GM06990 (cell line): Measurements from ENCODE around the gene CYFIP1.

Experiments
- DNase-seq: peaks from one replicate; pipeline ENCODE4 v3.0.0-alpha.2; 2011; ENCODE audit not compliant: insufficient read length; ENCODE audit errors: extremely low read depth
- H3K27me3 ChIP-seq: replicated peaks from 2 replicates; pipeline ENCODE4 v1.6.0; 2011; ENCODE audit warnings: low read length; ENCODE audit not compliant: control insufficient read depth, insufficient read depth
- H3K36me3 ChIP-seq: 2 replicates; pipeline ENCODE4 v1.5.1; 2011; ENCODE audit warnings: low read length; ENCODE audit not compliant: control insufficient read depth, insufficient read depth
- H3K4me3 ChIP-seq: replicated peaks from 2 replicates; pipeline ENCODE4 v1.5.1; 2011; ENCODE audit warnings: low read depth, mild to moderate bottlenecking, control low read depth, low read length
- TF ChIP-seq, protein P1 (sequence below): IDR thresholded peaks from 2 replicates; pipeline ENCODE4 v1.5.1; 2011; ENCODE audit warnings: low read length, control low read depth, mild to moderate bottlenecking, inconsistent platforms; ENCODE audit not compliant: insufficient read depth, poor library complexity, severe bottlenecking

Gene CYFIP1

DNA sequence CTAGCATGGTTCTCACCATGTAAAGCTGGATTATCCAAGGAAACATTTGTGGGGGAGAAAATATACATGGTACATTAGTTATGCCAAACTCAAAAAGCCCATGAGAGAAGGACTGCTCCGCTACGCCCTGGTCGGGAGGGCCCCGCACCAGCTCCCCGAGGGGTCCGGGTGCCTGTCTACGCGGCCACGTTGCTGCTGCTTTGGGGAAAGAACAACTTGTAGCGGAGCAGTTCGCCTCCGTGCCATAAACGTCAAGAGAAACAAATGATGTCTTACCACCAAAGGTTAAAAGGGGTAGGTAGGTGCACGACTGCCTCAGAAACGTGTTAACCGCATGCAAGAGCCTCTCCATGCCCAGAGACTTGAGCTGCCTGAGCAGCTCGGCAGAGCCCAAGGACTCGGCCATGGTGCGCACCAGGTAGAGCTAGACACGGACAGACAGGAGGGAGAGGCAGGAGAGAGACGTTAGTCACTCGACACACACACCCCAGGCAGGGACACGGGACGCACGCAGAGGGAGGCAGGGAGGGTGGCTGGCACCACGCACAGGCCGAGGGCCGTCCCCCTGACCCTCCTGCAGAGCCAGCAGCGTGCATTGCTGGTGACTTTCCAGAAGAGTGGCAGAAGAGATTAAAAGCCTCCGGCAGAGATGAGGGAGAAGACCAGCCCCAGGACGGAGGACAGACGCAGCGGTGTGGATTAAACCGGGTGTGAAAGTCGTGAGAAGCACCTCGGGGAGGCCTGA is 63.4 kb downstream of the CYFIP1 start:
- TF ChIP-seq, protein P1, sequence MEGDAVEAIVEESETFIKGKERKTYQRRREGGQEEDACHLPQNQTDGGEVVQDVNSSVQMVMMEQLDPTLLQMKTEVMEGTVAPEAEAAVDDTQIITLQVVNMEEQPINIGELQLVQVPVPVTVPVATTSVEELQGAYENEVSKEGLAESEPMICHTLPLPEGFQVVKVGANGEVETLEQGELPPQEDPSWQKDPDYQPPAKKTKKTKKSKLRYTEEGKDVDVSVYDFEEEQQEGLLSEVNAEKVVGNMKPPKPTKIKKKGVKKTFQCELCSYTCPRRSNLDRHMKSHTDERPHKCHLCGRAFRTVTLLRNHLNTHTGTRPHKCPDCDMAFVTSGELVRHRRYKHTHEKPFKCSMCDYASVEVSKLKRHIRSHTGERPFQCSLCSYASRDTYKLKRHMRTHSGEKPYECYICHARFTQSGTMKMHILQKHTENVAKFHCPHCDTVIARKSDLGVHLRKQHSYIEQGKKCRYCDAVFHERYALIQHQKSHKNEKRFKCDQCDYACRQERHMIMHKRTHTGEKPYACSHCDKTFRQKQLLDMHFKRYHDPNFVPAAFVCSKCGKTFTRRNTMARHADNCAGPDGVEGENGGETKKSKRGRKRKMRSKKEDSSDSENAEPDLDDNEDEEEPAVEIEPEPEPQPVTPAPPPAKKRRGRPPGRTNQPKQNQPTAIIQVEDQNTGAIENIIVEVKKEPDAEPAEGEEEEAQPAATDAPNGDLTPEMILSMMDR = no peak
- peaks cover 5% of the 10 kb centered on the region for H3K36me3 ChIP-seq
- DNase-seq = no peak
- H3K27me3 ChIP-seq = no peaks in the 10 kb centered on the region
- no peak overlapping the region for H3K4me3 ChIP-seq

DNA sequence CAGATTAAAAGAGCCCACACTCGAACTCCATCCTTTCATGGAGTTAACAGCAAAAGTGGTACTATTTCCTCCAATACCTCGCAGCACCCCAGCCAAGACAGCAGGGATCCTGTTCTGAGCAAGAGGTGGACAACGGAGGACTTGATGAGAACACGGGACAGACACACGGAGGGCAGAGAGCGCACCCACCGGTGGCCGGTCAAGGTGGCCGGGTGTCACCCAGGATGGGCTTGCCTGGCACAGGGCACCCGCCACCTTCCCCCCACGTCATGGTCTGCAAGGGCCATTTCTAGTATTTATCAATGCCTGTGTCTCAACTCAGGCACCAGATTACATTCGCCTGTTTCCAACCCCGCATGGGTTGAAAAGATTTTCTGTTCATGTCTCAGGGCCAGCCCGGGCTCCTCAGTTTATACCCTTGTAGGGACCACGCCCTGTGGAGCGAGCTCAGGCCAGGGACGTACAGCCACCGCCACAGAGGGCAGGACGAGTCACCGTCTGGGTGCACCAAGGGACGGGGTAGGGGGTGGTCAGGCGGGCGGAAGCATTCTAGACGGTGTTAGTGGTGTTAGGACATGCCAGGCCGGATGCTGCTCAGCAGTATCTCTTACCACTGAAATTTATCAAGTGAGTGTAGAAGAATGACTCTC is 64.2 kb downstream of the CYFIP1 start:
- DNase-seq = no peak
- TF ChIP-seq, protein P1 = no peak
- H3K36me3 ChIP-seq = peaks cover 7% of the 10 kb centered on the region
- H3K27me3 ChIP-seq = no peaks in the 10 kb centered on the region
- no peak overlapping the region for H3K4me3 ChIP-seq

DNA sequence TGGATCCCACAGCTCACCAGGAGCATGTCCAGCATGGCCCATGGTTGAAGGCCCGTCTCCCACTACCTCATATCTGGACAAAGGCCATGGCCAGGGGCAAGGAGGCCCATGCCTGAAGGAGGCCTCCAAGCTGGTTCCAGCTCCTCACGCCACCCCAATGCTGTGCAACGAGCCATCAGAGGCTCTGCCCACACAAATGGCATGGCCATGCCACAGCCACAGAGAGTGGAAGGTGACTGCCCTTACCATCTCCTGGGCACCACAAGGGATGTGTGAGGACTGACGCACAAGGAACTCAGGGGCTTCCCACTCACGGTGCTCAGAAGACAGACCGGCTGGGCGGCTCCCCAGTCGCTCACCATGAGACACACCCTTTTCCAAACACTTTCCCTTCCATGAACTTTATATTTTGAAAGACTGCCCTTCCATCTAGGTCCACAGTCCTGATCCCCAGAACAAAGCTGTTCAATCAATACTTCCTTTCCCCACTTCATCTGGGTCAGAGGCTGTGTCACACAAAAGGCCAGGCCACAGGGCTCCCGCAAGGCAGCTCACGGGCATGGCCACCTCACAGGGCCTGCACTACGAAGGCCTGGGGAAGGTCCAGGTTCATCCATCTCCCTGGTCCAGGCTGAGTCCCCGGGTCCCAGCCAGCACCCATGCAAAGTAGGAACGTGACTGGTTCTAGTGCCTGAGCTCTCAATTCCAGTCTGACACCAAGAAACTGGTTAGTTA is 66.4 kb downstream of the CYFIP1 start:
- H3K27me3 ChIP-seq = no peaks in the 10 kb centered on the region
- TF ChIP-seq, protein P1 = no peak
- no peak for DNase-seq
- peaks cover 8% of the 10 kb centered on the region for H3K36me3 ChIP-seq
- H3K4me3 ChIP-seq = no peak overlapping the region

DNA sequence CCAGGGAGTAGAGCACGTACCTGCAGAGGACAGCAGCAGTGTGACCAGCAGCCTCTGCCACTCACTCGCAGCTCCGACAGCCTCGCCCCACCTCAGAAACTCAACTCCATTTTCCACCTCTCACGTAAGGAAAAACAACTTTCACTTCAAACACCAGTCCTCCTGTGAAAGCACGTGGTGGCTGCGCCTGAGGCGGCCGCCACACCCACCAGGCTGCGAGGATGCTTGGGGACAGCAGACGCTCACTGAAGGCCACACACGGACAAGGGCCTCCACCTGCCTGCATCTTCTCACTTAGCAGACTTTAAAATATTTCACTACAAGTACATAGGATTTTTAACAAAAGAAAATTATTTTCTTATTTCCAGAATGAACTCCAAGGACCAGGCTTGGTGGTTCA is 67.9 kb downstream of the CYFIP1 start:
- no peak overlapping the region for H3K4me3 ChIP-seq
- H3K36me3 ChIP-seq = peaks cover 9% of the 10 kb centered on the region
- H3K27me3 ChIP-seq = no peaks in the 10 kb centered on the region
- DNase-seq = no peak
- TF ChIP-seq, protein P1 = no peak

DNA sequence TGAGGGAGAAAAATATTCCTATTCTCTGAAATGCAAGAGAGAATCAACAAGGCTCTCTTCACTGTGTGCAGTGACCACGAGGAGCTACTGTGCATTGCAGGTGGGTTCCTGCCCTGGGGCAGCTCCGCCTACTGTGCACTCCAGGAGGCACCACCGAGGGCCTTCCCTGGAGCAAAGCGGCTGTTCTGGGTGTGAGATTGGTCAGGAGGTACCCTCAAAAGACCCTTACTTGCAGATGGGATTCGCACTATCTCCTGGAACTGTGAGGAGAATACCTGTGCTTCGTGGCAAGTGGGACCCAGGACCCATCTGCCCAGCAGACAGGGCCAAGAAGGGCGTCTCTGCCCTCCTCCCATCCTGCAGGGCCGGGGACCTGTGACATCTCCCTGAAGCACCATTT is 68.9 kb downstream of the CYFIP1 start:
- no peak for DNase-seq
- H3K36me3 ChIP-seq = peaks cover 9% of the 10 kb centered on the region
- no peaks in the 10 kb centered on the region for H3K27me3 ChIP-seq
- TF ChIP-seq, protein P1 = no peak
- no peak overlapping the region for H3K4me3 ChIP-seq
